ENCODE results near the gene APOBEC3A. TPM values are rescaled to one million over a fixed set of nuclear protein-coding genes. Genes with fewer than 3 reads are reported as not detected.

Gene APOBEC3A
- total and polyA plus RNA-seq, 9 donors, result 0.10 to 1.2 (median 0.64) TPM; not detected in 4

GRCh38 chr22:38921120-38921519 lies 36.3 kb upstream of the APOBEC3A start:
- H3K9me3 ChIP-seq, result no peaks in the 10 kb centered on the region
- no peak overlapping the region for H3K4me3 ChIP-seq
- WGBS, 3 donors, result 50 to 65% (median 63%) methylated on average over 6 of the region's 6 CpGs
- intact Hi-C loops (cut with DNase I), result loop anchor here in 1 of 4 donors (5.0 kb wide), 1 partner anchor 49 kb away; the partner anchor contains the start of gene CBX6
- TF ChIP-seq POLR2A (IDR thresholded peaks at IDR 0.05), result no peak
- no peak for TF ChIP-seq CTCF (IDR thresholded peaks at IDR 0.05)
- no peak for TF ChIP-seq EP300 (IDR thresholded peaks at IDR 0.05)
- H3K27me3 ChIP-seq, result no peaks in the 10 kb centered on the region
- H3K4me1 ChIP-seq (ENCODE audit: insufficient read depth), result peaks cover 4% of the 10 kb centered on the region
- H3K36me3 ChIP-seq, result no peaks in the 10 kb centered on the region
- no peak for DNase-seq
- H3K27ac ChIP-seq, result no peak overlapping the region

- peaks cover 4% of the 10 kb centered on the region for H3K4me1 ChIP-seq (ENCODE audit: insufficient read depth)
- H3K27me3 ChIP-seq, result no peaks in the 10 kb centered on the region
- no peaks in the 10 kb centered on the region for H3K9me3 ChIP-seq
- DNase-seq, result no peak
- no peak overlapping the region for H3K4me3 ChIP-seq
- 85 to 93% (median 87%) methylated on average over 4 of the region's 4 CpGs for WGBS, 3 donors
- TF ChIP-seq EP300 (IDR thresholded peaks at IDR 0.05) (no peak), POLR2A (IDR thresholded peaks at IDR 0.05) (no peak), CTCF (IDR thresholded peaks at IDR 0.05) (no peak)
- no peak overlapping the region for H3K27ac ChIP-seq
- no peaks in the 10 kb centered on the region for H3K36me3 ChIP-seq
- intact Hi-C loops (cut with DNase I), result loop anchor here in 1 of 4 donors (5.0 kb wide), 1 partner anchor 50 kb away; the partner anchor contains the start of gene CBX6
These were observed 35.6 kb upstream of the APOBEC3A start for GRCh38 chr22:38921806-38922205.

GRCh38 chr22:38923463-38924346 lies 33.7 kb upstream of the APOBEC3A start:
- Histone ChIP-seq H3K36me3 (no peaks in the 10 kb centered on the region), H3K9me3 (no peaks in the 10 kb centered on the region), H3K4me3 (no peak overlapping the region), H3K27ac (peak overlapping the region; percentile 57 to 75), H3K4me1 (ENCODE audit: insufficient read depth) (peaks cover 7% of the 10 kb centered on the region), H3K27me3 (no peaks in the 10 kb centered on the region)
- WGBS, 3 donors, result 9 to 12% (median 11%) methylated on average over 10 of the region's 10 CpGs
- intact Hi-C loops (cut with DNase I), result loop anchor here in 1 of 4 donors (5.0 kb wide), 1 partner anchor 51 kb away; the partner anchor contains the start of gene CBX6
- DNase-seq, result peak; percentile 78 to 84 (median 80)
- TF ChIP-seq POLR2A (IDR thresholded peaks at IDR 0.05), result no peak
- peak in 2 of 3 donors; percentile 41 to 47 for TF ChIP-seq CTCF (IDR thresholded peaks at IDR 0.05)

GRCh38 chr22:38924347-38924952 lies 33.0 kb upstream of the APOBEC3A start:
- DNase-seq, result peak; percentile 81 to 89 (median 87)
- Histone ChIP-seq H3K9me3 (no peaks in the 10 kb centered on the region), H3K4me3 (no peak overlapping the region), H3K4me1 (ENCODE audit: insufficient read depth) (peaks cover 7% of the 10 kb centered on the region), H3K36me3 (no peaks in the 10 kb centered on the region), H3K27me3 (no peaks in the 10 kb centered on the region), H3K27ac (peak overlapping the region; percentile 57 to 75)
- WGBS, 3 donors, result 7 to 9% (median 7%) methylated on average over 9 of the region's 9 CpGs
- intact Hi-C loops (cut with DNase I), result loop anchor here in 1 of 4 donors (5.0 kb wide), 1 partner anchor 52 kb away; the partner anchor contains the start of gene CBX6
- no peak for TF ChIP-seq CTCF (IDR thresholded peaks at IDR 0.05)
